Peyer's patch (tissue), 4 donors: ENCODE results near the gene NDUFS6.

ENCODE experiments used
- CTCF ChIP-seq, 6 experiments: fragments of 450-650 bp in 4 of 6; fragments of 200-600 bp in 2 of 6; sonication (generic) in 1 of 6; IDR thresholded peaks; one replicate each; pipeline ENCODE4 v1.5.1; 2017 to 2019; ENCODE audit warnings: antibody characterized with exemption in 6 of 6, mild to moderate bottlenecking in 3 of 6, moderate library complexity in 1 of 6
- POLR2A ChIP-seq, 2 donors: fragments of 450-650 bp; IDR thresholded peaks; one replicate each; pipeline ENCODE4 v1.5.1; 2017; ENCODE audit warnings: antibody characterized with exemption in 2 of 2, mild to moderate bottlenecking in 2 of 2, moderate library complexity in 2 of 2

DNA sequence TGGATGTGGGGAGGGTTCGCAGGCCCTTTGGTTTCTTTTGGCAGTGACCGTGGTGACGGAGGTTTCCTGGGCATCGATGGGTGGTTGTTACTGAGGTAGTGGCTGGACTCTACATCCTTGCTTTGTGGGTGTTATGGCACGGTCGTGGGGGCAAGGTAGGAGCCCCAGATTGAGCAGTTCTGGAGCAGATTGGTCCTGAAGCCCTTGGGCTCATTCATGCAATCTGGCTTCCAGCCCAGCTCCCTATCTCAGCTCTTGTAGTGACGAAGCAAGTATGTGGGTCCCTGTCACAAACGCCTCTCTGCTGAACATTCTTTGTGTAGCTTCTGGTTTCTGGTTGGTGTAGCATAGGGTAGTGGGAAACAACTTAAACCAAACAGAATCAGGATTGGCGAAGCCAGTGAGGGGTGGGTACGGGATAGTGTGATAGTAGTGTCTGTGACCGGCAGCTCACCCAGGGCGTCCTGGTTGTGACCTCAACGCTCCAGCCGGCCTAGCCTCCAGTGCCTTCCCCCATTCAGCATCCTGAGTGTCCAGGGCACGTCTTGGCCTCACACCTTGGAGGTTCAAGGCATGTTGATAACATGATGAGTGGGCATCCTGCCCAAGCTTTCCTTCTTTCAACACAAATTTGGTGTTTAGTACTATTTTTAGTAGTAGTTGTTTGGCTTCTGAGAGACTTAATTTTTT lies 2.9 kb downstream of the NDUFS6 start:
- TF ChIP-seq POLR2A (IDR thresholded peaks at IDR 0.05) (no peak), CTCF (IDR thresholded peaks at IDR 0.05) (no peak)
